Measurements from ENCODE around the gene SLTM.

GRCh38 chr15:58947179-58947578, 13.7 kb upstream of the SLTM start:
- TF ChIP-seq, protein P1, sequence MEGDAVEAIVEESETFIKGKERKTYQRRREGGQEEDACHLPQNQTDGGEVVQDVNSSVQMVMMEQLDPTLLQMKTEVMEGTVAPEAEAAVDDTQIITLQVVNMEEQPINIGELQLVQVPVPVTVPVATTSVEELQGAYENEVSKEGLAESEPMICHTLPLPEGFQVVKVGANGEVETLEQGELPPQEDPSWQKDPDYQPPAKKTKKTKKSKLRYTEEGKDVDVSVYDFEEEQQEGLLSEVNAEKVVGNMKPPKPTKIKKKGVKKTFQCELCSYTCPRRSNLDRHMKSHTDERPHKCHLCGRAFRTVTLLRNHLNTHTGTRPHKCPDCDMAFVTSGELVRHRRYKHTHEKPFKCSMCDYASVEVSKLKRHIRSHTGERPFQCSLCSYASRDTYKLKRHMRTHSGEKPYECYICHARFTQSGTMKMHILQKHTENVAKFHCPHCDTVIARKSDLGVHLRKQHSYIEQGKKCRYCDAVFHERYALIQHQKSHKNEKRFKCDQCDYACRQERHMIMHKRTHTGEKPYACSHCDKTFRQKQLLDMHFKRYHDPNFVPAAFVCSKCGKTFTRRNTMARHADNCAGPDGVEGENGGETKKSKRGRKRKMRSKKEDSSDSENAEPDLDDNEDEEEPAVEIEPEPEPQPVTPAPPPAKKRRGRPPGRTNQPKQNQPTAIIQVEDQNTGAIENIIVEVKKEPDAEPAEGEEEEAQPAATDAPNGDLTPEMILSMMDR (IDR thresholded peaks at IDR 0.05; ENCODE audit: low read depth, low read length), result no peak
- TF ChIP-seq EZH2phosphoT487 (IDR thresholded peaks at IDR 0.05; ENCODE audit: low read depth), result no peak
